ENCODE results near the gene RNF5. TPM values are rescaled to one million over a fixed set of nuclear protein-coding genes. Genes with fewer than 3 reads are reported as not detected.

Gene RNF5
- total and polyA plus RNA-seq, 3 donors from 2014 or later: 67.1 to 79.0 (median 76.1) TPM

- DNase-seq: no peak
- TF ChIP-seq POLR2A (IDR thresholded peaks at IDR 0.05): no peak
- TF ChIP-seq CTCF (IDR thresholded peaks at IDR 0.05): no peak
- H3K36me3 ChIP-seq (ENCODE audit: low read depth, missing control alignments): no peaks in the 10 kb centered on the region
- H3K4me1 ChIP-seq: peaks cover 31% of the 10 kb centered on the region
- no peaks in the 10 kb centered on the region for H3K9me3 ChIP-seq
- H3K27ac ChIP-seq: peak overlapping the region in 1 of 2 donors; percentile 99
- no peaks in the 10 kb centered on the region for H3K27me3 ChIP-seq
- H3K4me3 ChIP-seq: no peak overlapping the region
- 65 to 78% methylated on average over 10 of the region's 10 CpGs for WGBS, 2 donors
- intact Hi-C loops (cut with DNase I; ENCODE audit: low total_unique reads): no loop called here
Measured at GRCh38 chr6:32179766-32180405, 1.7 kb downstream of the RNF5 start.

DNA sequence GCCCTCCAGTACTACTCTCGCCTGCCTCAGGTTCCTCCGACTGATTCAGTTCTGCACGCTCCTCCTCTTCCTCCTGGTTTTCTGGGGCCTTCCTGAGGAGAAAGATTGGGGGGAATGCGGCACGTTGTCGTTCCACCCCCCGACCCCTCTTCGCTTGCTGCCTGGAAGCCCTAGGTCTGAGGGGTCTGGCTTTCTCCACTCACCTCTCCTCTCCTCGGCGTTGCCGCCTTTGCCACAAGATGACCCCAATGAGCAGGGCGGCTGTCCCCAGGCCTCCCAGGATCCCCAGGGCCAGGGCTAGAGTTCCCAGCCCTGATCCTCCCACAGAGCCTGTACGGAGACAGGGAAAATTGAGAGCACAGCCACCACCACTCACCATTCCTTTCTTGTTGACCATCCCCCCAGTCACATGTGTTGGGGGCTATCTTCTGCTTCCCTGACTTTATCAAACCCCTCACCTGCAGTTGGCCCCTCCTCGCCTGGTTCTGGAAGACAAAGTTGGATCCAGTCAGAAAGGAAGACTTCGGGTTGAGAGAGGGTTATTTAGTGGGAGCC, 3.0 kb downstream of the RNF5 start:
- intact Hi-C loops (cut with DNase I; ENCODE audit: low total_unique reads): no loop called here
- peaks cover 31% of the 10 kb centered on the region for H3K4me1 ChIP-seq
- no peak overlapping the region for H3K27ac ChIP-seq

GRCh38 chr6:32181915-32182529, 3.8 kb downstream of the RNF5 start:
- Histone ChIP-seq H3K27ac (no peak overlapping the region), H3K27me3 (no peaks in the 10 kb centered on the region), H3K4me1 (peaks cover 26% of the 10 kb centered on the region), H3K36me3 (ENCODE audit: low read depth, missing control alignments) (no peaks in the 10 kb centered on the region), H3K4me3 (no peak overlapping the region), H3K9me3 (no peaks in the 10 kb centered on the region)
- intact Hi-C loops (cut with DNase I; ENCODE audit: low total_unique reads): no loop called here
- no peak for DNase-seq
- no peak for TF ChIP-seq POLR2A (IDR thresholded peaks at IDR 0.05)
- TF ChIP-seq CTCF (IDR thresholded peaks at IDR 0.05): no peak
- WGBS, 2 donors: 83 to 95% methylated on average over 10 of the region's 10 CpGs

More for the DNA sequence above, 3.0 kb downstream of the RNF5 start:
- H3K27me3 ChIP-seq: no peaks in the 10 kb centered on the region
- no peak overlapping the region for H3K4me3 ChIP-seq
- no peak for DNase-seq
- WGBS, 2 donors: 85 to 86% methylated on average over 15 of the region's 15 CpGs
- no peaks in the 10 kb centered on the region for H3K36me3 ChIP-seq (ENCODE audit: low read depth, missing control alignments)
- TF ChIP-seq POLR2A (IDR thresholded peaks at IDR 0.05) (no peak), CTCF (IDR thresholded peaks at IDR 0.05) (no peak)
- no peaks in the 10 kb centered on the region for H3K9me3 ChIP-seq

- DNase-seq: no peak
- 79 to 86% methylated on average over 1 to 10 of the region's 10 CpGs for WGBS, 2 donors
- Histone ChIP-seq H3K36me3 (ENCODE audit: low read depth, missing control alignments) (no peaks in the 10 kb centered on the region), H3K4me1 (peaks cover 22% of the 10 kb centered on the region), H3K27me3 (no peaks in the 10 kb centered on the region), H3K9me3 (no peaks in the 10 kb centered on the region), H3K4me3 (no peak overlapping the region), H3K27ac (no peak overlapping the region)
- intact Hi-C loops (cut with DNase I; ENCODE audit: low total_unique reads): no loop called here
- TF ChIP-seq CTCF (IDR thresholded peaks at IDR 0.05) (no peak), POLR2A (IDR thresholded peaks at IDR 0.05) (no peak)
Measured at GRCh38 chr6:32182555-32182981, 4.4 kb downstream of the RNF5 start.

Measured in testis (tissue), 3 donors.